Hepatocyte (in vitro differentiated cells): Measurements from ENCODE around the gene TMEM238L. TPM values are rescaled to one million over a fixed set of nuclear protein-coding genes. Genes with fewer than 3 reads are reported as not detected.

Source experiments
- DNase-seq: peaks from one replicate; pipeline ENCODE4 v3.0.0-alpha.2; 2016; ENCODE audit warnings: low spot score
- H2AFZ ChIP-seq: fragments of 200-600 bp; sonication (generic); 2 replicates; pipeline ENCODE4 v1.6.0; 2016; ENCODE audit warnings: antibody characterized with exemption, mild to moderate bottlenecking
- H3K27ac ChIP-seq: fragments of 200-600 bp; sonication (generic); 2 replicates; pipeline ENCODE4 v1.5.1; 2016; ENCODE audit warnings: mild to moderate bottlenecking
- H3K27me3 ChIP-seq: fragments of 200-600 bp; sonication (generic); 2 replicates; pipeline ENCODE4 v1.6.1; 2016
- H3K36me3 ChIP-seq: fragments of 200-600 bp; sonication (generic); replicated peaks from 2 replicates; pipeline ENCODE4 v1.5.1; 2016; ENCODE audit warnings: low read depth; ENCODE audit not compliant: insufficient read depth
- H3K4me1 ChIP-seq: fragments of 200-600 bp; sonication (generic); 2 replicates; pipeline ENCODE4 v1.5.1; 2016; ENCODE audit warnings: mild to moderate bottlenecking, moderate library complexity; ENCODE audit not compliant: insufficient read depth
- H3K4me2 ChIP-seq: fragments of 200-600 bp; sonication (generic); 2 replicates; pipeline ENCODE4 v1.6.0; 2016
- H3K4me3 ChIP-seq: fragments of 200-600 bp; sonication (generic); 2 replicates; pipeline ENCODE4 v1.5.1; 2016; ENCODE audit warnings: mild to moderate bottlenecking
- H3K79me2 ChIP-seq: fragments of 200-600 bp; sonication (generic); 2 replicates; pipeline ENCODE4 v1.6.0; 2017; ENCODE audit warnings: mild to moderate bottlenecking
- H3K9me2 ChIP-seq: fragments of 200-600 bp; sonication (generic); replicated peaks from 2 replicates; pipeline ENCODE4 v1.6.0; 2017; ENCODE audit warnings: mild to moderate bottlenecking; ENCODE audit not compliant: insufficient read depth
- H3K9me3 ChIP-seq: fragments of 200-600 bp; sonication (generic); 2 replicates; pipeline ENCODE4 v1.5.1; 2016; ENCODE audit warnings: low read depth, mild to moderate bottlenecking
- H4K20me1 ChIP-seq: fragments of 200-600 bp; sonication (generic); 2 replicates; pipeline ENCODE4 v1.6.0; 2016; ENCODE audit warnings: mild to moderate bottlenecking; ENCODE audit not compliant: insufficient read depth, poor library complexity, severe bottlenecking
- CTCF ChIP-seq: fragments of 200-600 bp; sonication (generic); IDR thresholded peaks from 2 replicates; pipeline ENCODE4 v1.5.1; 2016; ENCODE audit warnings: antibody characterized with exemption, mild to moderate bottlenecking; ENCODE audit not compliant: poor library complexity
- EZH2 ChIP-seq: fragments of 200-600 bp; sonication (generic); IDR thresholded peaks from 2 replicates; pipeline ENCODE4 v1.6.1; 2016; ENCODE audit warnings: antibody characterized with exemption, mild to moderate bottlenecking, borderline replicate concordance
- EZH2phosphoT487 ChIP-seq: fragments of 200-600 bp; sonication (generic); IDR thresholded peaks from one replicate; pipeline ENCODE4 v1.6.1; 2018; ENCODE audit warnings: antibody characterized with exemption, mild to moderate bottlenecking, low read depth, moderate library complexity; ENCODE audit not compliant: unreplicated experiment, severe bottlenecking
- WGBS: methylation state at CpG from one replicate; pipeline ENCODE4 v1.1.6; 2016; ENCODE audit warnings: low lambda C conversion rate; ENCODE audit errors: missing lambda C conversion rate; 5-methylcytosine and 5-hydroxymethylcytosine counted together
- polyA plus RNA-seq: library from polyadenylated mRNA; unstranded; fragments of >200 nt; fragmentation: Nextera tagmentation; extraction: Ambion mirVana; gene quantifications from 2 replicates; pipeline ENCODE4 v1.2.1, GENCODE V29; 2016
- total RNA-seq: library from RNA; depleted of rRNA; stranded (reverse); fragments of >200 nt; gene quantifications from 2 replicates; pipeline ENCODE4 v1.2.3, GENCODE V29; 2014

TMEM238L gene
- total and polyA plus RNA-seq, 2 experiments from 2014 or later = 1.3 to 1.5 TPM

DNA sequence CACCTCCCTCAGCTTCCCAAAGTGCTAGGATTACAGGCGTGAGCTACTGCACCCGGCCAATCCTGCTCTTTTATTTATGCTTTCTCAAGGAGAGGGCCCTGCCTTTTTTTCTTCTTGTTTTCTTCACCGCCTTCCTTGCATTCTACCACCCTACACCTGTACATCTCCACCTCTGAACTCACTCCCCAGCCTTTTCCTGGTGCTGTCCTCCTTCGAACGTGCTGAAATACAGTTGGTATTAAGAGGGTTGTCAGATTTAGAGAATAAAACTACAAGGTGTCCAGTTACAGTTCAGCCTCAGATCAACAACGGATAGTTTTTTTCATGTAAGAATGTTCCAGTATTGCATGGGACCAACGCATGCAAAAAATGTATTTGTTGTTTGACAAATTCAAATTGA lies 32.2 kb upstream of the TMEM238L start:
- Histone ChIP-seq H2AFZ (no peak overlapping the region), H3K4me2 (no peak overlapping the region), H3K27ac (no peak overlapping the region), H3K4me1 (no peaks in the 10 kb centered on the region), H4K20me1 (no peaks in the 10 kb centered on the region), H3K79me2 (no peaks in the 10 kb centered on the region), H3K36me3 (no peaks in the 10 kb centered on the region), H3K4me3 (no peak overlapping the region), H3K27me3 (no peaks in the 10 kb centered on the region), H3K9me3 (no peaks in the 10 kb centered on the region), H3K9me2 (no peaks in the 10 kb centered on the region)
- DNase-seq = no peak
- no peak for TF ChIP-seq EZH2phosphoT487
- no peak for TF ChIP-seq CTCF
- TF ChIP-seq EZH2 = no peak
- 84% methylated on average over 7 of the region's 7 CpGs for WGBS

DNA sequence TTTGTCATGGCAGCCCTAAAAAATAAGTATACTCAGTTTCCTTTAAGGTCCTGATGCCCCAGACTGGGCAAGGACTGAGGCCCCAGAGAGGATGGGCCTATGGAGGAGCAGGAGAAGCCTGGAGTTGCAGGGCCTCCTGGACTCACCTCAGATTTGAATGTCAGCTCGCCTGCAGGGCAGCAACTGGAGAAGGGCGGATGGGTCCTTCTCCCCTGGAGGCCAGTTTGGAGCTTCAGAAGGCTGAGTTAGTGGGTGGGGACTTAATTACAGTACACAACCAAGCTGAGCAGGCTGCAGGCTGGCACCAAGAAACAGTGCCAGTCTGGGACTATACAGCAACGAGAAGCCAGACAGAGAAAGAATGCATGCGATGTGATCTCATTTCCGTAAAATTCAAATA lies 27.8 kb upstream of the TMEM238L start:
- DNase-seq = no peak
- no peak for TF ChIP-seq EZH2
- TF ChIP-seq EZH2phosphoT487 = no peak
- TF ChIP-seq CTCF = no peak
- Histone ChIP-seq H3K4me1 (no peaks in the 10 kb centered on the region), H3K9me2 (no peaks in the 10 kb centered on the region), H4K20me1 (no peaks in the 10 kb centered on the region), H3K4me3 (no peak overlapping the region), H3K4me2 (no peak overlapping the region), H3K79me2 (no peaks in the 10 kb centered on the region), H3K27ac (no peak overlapping the region), H3K27me3 (no peaks in the 10 kb centered on the region), H3K9me3 (no peaks in the 10 kb centered on the region), H2AFZ (no peak overlapping the region), H3K36me3 (no peaks in the 10 kb centered on the region)
- 94% methylated on average over 5 of the region's 5 CpGs for WGBS

GRCh38 chr17:10827898-10828552 lies 24.1 kb upstream of the TMEM238L start:
- Histone ChIP-seq H3K9me2 (no peaks in the 10 kb centered on the region), H3K36me3 (no peaks in the 10 kb centered on the region), H3K4me2 (no peak overlapping the region), H3K27ac (no peak overlapping the region), H4K20me1 (no peaks in the 10 kb centered on the region), H2AFZ (no peak overlapping the region), H3K9me3 (no peaks in the 10 kb centered on the region), H3K27me3 (no peaks in the 10 kb centered on the region), H3K4me3 (no peak overlapping the region), H3K4me1 (no peaks in the 10 kb centered on the region), H3K79me2 (no peaks in the 10 kb centered on the region)
- WGBS = 77% methylated on average over 5 of the region's 5 CpGs
- DNase-seq = no peak
- TF ChIP-seq EZH2 (no peak), EZH2phosphoT487 (no peak), CTCF (no peak)

DNA sequence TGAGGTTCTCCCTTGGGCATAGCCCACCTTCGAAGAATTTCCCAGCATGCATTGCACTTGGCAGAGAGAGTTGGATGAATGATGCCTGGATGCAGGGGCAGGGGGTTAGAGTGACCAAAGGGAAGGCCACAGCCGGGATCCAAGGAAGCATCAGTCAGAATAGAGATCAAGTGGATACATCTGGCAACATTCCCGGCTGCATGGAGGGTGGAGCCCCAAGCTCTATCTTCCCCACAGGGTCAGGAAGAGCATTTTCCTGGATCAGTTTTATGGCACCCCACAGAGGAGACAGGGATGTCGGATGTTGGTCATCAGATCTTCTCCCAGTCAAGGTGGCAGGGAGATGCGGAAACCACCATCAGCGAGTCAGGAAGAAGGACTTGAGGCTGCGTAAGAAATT lies 21.0 kb upstream of the TMEM238L start:
- no peak for DNase-seq
- Histone ChIP-seq H3K4me2 (no peak overlapping the region), H3K4me1 (no peaks in the 10 kb centered on the region)

More for the DNA sequence above, 21.0 kb upstream of the TMEM238L start:
- Histone ChIP-seq H2AFZ (no peak overlapping the region), H3K9me3 (no peaks in the 10 kb centered on the region), H3K4me3 (no peak overlapping the region), H3K27me3 (no peaks in the 10 kb centered on the region), H3K79me2 (no peaks in the 10 kb centered on the region), H4K20me1 (no peaks in the 10 kb centered on the region), H3K9me2 (no peaks in the 10 kb centered on the region), H3K36me3 (no peaks in the 10 kb centered on the region), H3K27ac (no peak overlapping the region)
- no peak for TF ChIP-seq EZH2phosphoT487
- TF ChIP-seq CTCF = no peak
- TF ChIP-seq EZH2 = no peak
- 94% methylated on average over 7 of the region's 7 CpGs for WGBS
